SK-N-SH (cell line): ENCODE data around the gene KCNE1. TPM values are rescaled to one million over a fixed set of nuclear protein-coding genes. Genes with fewer than 3 reads are reported as not detected.

Source experiments
- CTCF ChIA-PET: fragments of 300-600, 350-600 bp; formaldehyde crosslinking; extraction: SDS; loops from one replicate; lab custom pipeline; 2021; lab: Yijun Ruan, JAX
- POLR2A ChIA-PET: fragments of 350-600 bp; sonication (Branson Sonifier 250); formaldehyde crosslinking; extraction: SDS; loops from one replicate; lab custom pipeline; 2020; ENCODE audit warnings: antibody characterized with exemption, inconsistent platforms; lab: Yijun Ruan, JAX
- DNase-seq: peaks from one replicate; pipeline ENCODE4 v3.0.0; 2012
- H2AFZ ChIP-seq: fragments of 200-600 bp; sonication (generic); 2 replicates; pipeline ENCODE4 v1.8.1; 2016; ENCODE audit warnings: antibody characterized with exemption, mild to moderate bottlenecking, low read depth
- H3F3A ChIP-seq: fragments of 200-600 bp; sonication (generic); replicated peaks from 2 replicates; pipeline ENCODE3; 2016; ENCODE audit warnings: antibody characterized with exemption, mild to moderate bottlenecking; ENCODE audit not compliant: insufficient read depth
- H3K27ac ChIP-seq, 2 experiments: fragments of 200-500 bp in 1 of 2; fragments of 200-600 bp in 1 of 2; sonication (Bioruptor generic) in 1 of 2; sonication (generic), shearing (Covaris generic) in 1 of 2; 2 replicates each; pipeline versions ENCODE4 v1.5.1 to v1.6.1; 2014 to 2016; ENCODE audit warnings: low read depth in 2 of 2, inconsistent platforms in 1 of 2, low read length in 1 of 2, mild to moderate bottlenecking in 1 of 2, mixed read lengths in 1 of 2
- H3K27me3 ChIP-seq: fragments of 200-600 bp; sonication (generic), shearing (Covaris generic); 2 replicates; pipeline ENCODE4 v1.6.1; 2016; ENCODE audit warnings: mixed run types; ENCODE audit not compliant: insufficient read depth
- H3K36me3 ChIP-seq, 2 experiments: fragments of 200-500 bp in 1 of 2; fragments of 200-600 bp in 1 of 2; sonication (Bioruptor generic) in 1 of 2; sonication (generic) in 1 of 2; replicated peaks in 1 of 2; 2 replicates each; pipeline versions ENCODE3 to v1.5.1; 2014 to 2016; ENCODE audit warnings: low read length in 1 of 2, mild to moderate bottlenecking in 1 of 2; ENCODE audit not compliant: insufficient read depth in 2 of 2, control insufficient read depth in 1 of 2
- H3K4me1 ChIP-seq, 2 experiments: fragments of 200-500 bp in 1 of 2; fragments of 200-600 bp in 1 of 2; sonication (Bioruptor generic) in 1 of 2; sonication (generic), shearing (Covaris generic) in 1 of 2; 2 replicates each; pipeline versions ENCODE4 v1.5.1 to v1.6.1; 2014 to 2016; ENCODE audit warnings: low read depth in 1 of 2, low read length in 1 of 2, mixed run types in 1 of 2; ENCODE audit not compliant: insufficient read depth in 2 of 2, control insufficient read depth in 1 of 2
- H3K4me2 ChIP-seq: fragments of 200-600 bp; sonication (generic), shearing (Covaris generic); 2 replicates; pipeline ENCODE4 v1.6.1; 2017; ENCODE audit warnings: mixed run types
- H3K4me3 ChIP-seq, 2 experiments: fragments of 200-500 bp in 1 of 2; fragments of 200-600 bp in 1 of 2; sonication (Bioruptor generic) in 1 of 2; sonication (generic), shearing (Covaris generic) in 1 of 2; 2 replicates each; pipeline versions ENCODE4 v1.5.1 to v1.8.1; 2014 to 2016; ENCODE audit warnings: low read depth in 2 of 2, inconsistent platforms in 1 of 2, low read length in 1 of 2, mild to moderate bottlenecking in 1 of 2, mixed read lengths in 1 of 2, moderate library complexity in 1 of 2
- H3K79me2 ChIP-seq: fragments of 200-600 bp; sonication (generic); 2 replicates; pipeline ENCODE4 v1.8.1; 2017; ENCODE audit warnings: mild to moderate bottlenecking; ENCODE audit not compliant: insufficient read depth
- H3K9ac ChIP-seq: fragments of 200-600 bp; sonication (generic); 2 replicates; pipeline ENCODE4 v1.6.1; 2017; ENCODE audit warnings: mixed run types
- H3K9me2 ChIP-seq: fragments of 200-600 bp; sonication (generic); 2 replicates; pipeline ENCODE4 v1.6.1; 2017; ENCODE audit warnings: mixed run types
- H3K9me3 ChIP-seq: fragments of 200-600 bp; sonication (generic); 2 replicates; pipeline ENCODE4 v1.6.1; 2017; ENCODE audit warnings: mixed run types, mild to moderate bottlenecking, moderate library complexity
- H4K20me1 ChIP-seq: fragments of 200-600 bp; sonication (generic); 2 replicates; pipeline ENCODE4 v1.6.1; 2017; ENCODE audit warnings: mild to moderate bottlenecking, mixed run types; ENCODE audit not compliant: insufficient read depth
- CHD2 ChIP-seq: fragments of 150-350 bp; IDR thresholded peaks from 2 replicates; pipeline ENCODE4 v1.6.1; 2018; ENCODE audit warnings: low read length; ENCODE audit not compliant: partially characterized antibody
- EZH2phosphoT487 ChIP-seq: fragments of 200-600 bp; sonication (generic); IDR thresholded peaks from 2 replicates; pipeline ENCODE4 v1.6.1; 2017; ENCODE audit warnings: low read depth, mixed run types, mild to moderate bottlenecking, antibody characterized with exemption, moderate library complexity, borderline replicate concordance
- FOSL2 ChIP-seq: IDR thresholded peaks from 2 replicates; pipeline ENCODE4 v1.4.0; 2012; ENCODE audit warnings: low read depth, mild to moderate bottlenecking, moderate library complexity, borderline replicate concordance
- FOXJ3 ChIP-seq: sonication (generic); formaldehyde crosslinking; IDR thresholded peaks from 2 replicates; pipeline ENCODE4 v1.5.1; 2020; ENCODE audit warnings: mild to moderate bottlenecking, missing genetic modification reagents
- GABPA ChIP-seq: IDR thresholded peaks from 2 replicates; pipeline ENCODE4 v1.4.0; 2012; ENCODE audit warnings: low read depth, mild to moderate bottlenecking
- GATA2 ChIP-seq: sonication (generic); formaldehyde crosslinking; IDR thresholded peaks from 2 replicates; pipeline ENCODE4 v1.5.0; 2020; ENCODE audit warnings: mild to moderate bottlenecking, missing genetic modification reagents
- JUND ChIP-seq: IDR thresholded peaks from 2 replicates; pipeline ENCODE4 v1.4.0; 2012
- NFIC ChIP-seq: IDR thresholded peaks from 2 replicates; pipeline ENCODE4 v1.4.0; 2012; ENCODE audit warnings: borderline replicate concordance
- NRF1 ChIP-seq: IDR thresholded peaks from 2 replicates; pipeline ENCODE4 v1.6.1; 2012; ENCODE audit warnings: low read depth, mild to moderate bottlenecking, low read length
- PBX3 ChIP-seq: IDR thresholded peaks from 2 replicates; pipeline ENCODE4; 2012
- POLR2AphosphoS5 ChIP-seq: IDR thresholded peaks from 2 replicates; pipeline ENCODE4 v1.6.1; 2012; ENCODE audit warnings: low read depth, low read length
- RFX5 ChIP-seq: IDR thresholded peaks from 2 replicates; pipeline ENCODE4 v1.6.1; 2012; ENCODE audit warnings: mild to moderate bottlenecking, improper control_type of control experiment, low read length
- RXRA ChIP-seq: IDR thresholded peaks from 2 replicates; pipeline ENCODE4 v1.4.0; 2012; ENCODE audit warnings: low read depth, mild to moderate bottlenecking, borderline replicate concordance
- SIN3A ChIP-seq: IDR thresholded peaks from 2 replicates; pipeline ENCODE4 v1.6.1; 2012; ENCODE audit warnings: low read depth, mild to moderate bottlenecking, low read length, moderate library complexity, borderline replicate concordance
- SMC3 ChIP-seq: IDR thresholded peaks from 2 replicates; pipeline ENCODE4 v1.6.1; 2012; ENCODE audit warnings: low read depth, low read length, improper control_type of control experiment
- TEAD4 ChIP-seq: IDR thresholded peaks from 2 replicates; pipeline ENCODE4 v1.4.0; 2012; ENCODE audit warnings: mild to moderate bottlenecking, borderline replicate concordance; ENCODE audit not compliant: insufficient read depth
- ZBTB33 ChIP-seq: IDR thresholded peaks from 2 replicates; pipeline ENCODE4 v1.4.0; 2012; ENCODE audit warnings: low read depth, borderline replicate concordance
- WGBS: methylation state at CpG from one replicate; pipeline ENCODE4 v1.1.6; 2017; ENCODE audit warnings: low lambda C conversion rate; 5-methylcytosine and 5-hydroxymethylcytosine counted together
- polyA plus RNA-seq, 3 experiments: library from polyadenylated mRNA; depleted of rRNA; stranded (reverse); fragments of >200 nt; gene quantifications; 2 replicates each; pipeline ENCODE4 v1.2.3, GENCODE V29; 2012
- TF ChIP-seq, protein P1 (sequence below): IDR thresholded peaks from 2 replicates; pipeline ENCODE4 v1.6.1; 2012; ENCODE audit warnings: mild to moderate bottlenecking, low read depth, low read length, moderate library complexity
- TF ChIP-seq, protein P2 (sequence below): IDR thresholded peaks from 2 replicates; pipeline ENCODE4 v1.4.0; 2012; ENCODE audit warnings: low read depth

Gene KCNE1
- polyA plus RNA-seq, 1 of the 3 experiments (the other 2 are of a cell fraction), result 0.16 TPM

- TF ChIP-seq, protein P1, sequence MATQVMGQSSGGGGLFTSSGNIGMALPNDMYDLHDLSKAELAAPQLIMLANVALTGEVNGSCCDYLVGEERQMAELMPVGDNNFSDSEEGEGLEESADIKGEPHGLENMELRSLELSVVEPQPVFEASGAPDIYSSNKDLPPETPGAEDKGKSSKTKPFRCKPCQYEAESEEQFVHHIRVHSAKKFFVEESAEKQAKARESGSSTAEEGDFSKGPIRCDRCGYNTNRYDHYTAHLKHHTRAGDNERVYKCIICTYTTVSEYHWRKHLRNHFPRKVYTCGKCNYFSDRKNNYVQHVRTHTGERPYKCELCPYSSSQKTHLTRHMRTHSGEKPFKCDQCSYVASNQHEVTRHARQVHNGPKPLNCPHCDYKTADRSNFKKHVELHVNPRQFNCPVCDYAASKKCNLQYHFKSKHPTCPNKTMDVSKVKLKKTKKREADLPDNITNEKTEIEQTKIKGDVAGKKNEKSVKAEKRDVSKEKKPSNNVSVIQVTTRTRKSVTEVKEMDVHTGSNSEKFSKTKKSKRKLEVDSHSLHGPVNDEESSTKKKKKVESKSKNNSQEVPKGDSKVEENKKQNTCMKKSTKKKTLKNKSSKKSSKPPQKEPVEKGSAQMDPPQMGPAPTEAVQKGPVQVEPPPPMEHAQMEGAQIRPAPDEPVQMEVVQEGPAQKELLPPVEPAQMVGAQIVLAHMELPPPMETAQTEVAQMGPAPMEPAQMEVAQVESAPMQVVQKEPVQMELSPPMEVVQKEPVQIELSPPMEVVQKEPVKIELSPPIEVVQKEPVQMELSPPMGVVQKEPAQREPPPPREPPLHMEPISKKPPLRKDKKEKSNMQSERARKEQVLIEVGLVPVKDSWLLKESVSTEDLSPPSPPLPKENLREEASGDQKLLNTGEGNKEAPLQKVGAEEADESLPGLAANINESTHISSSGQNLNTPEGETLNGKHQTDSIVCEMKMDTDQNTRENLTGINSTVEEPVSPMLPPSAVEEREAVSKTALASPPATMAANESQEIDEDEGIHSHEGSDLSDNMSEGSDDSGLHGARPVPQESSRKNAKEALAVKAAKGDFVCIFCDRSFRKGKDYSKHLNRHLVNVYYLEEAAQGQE, result no peak
- TF ChIP-seq FOXJ3 (CRISPR knock-in tag) (no peak), NFIC (no peak)
- TF ChIP-seq, all 33 proteins: peak for 0
Observed at GRCh38 chr21:34536311-34536710, 24.3 kb upstream of the KCNE1 start (continued).

DNA sequence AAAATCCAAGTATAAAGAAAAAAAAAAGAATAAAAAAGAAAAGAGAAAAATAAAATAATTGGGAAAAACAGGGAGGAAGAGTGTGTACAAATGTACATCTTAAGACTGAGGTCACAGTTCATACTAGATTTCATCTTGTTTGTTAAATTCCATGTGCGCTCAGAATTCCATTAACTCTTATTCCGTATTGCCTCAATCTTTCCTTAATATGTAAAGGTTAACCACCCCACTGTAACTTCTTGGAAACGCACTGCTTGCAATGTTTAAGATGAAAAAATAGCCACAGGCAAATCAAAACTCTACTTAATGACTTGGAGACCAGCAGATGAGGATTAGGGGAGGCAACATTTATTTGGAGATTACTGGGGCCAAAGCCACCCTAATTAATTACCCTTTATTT is 23.9 kb upstream of the KCNE1 start:
- ChIA-PET CTCF (no interaction called here), POLR2A (no interaction called here)
- H3K79me2 ChIP-seq, result no peaks in the 10 kb centered on the region
- H3F3A ChIP-seq, result peaks cover 10% of the 10 kb centered on the region
- no peak overlapping the region for H3K27ac ChIP-seq
- no peaks in the 10 kb centered on the region for H3K9me2 ChIP-seq
- no peak overlapping the region for H3K9ac ChIP-seq
- no peaks in the 10 kb centered on the region for H3K27me3 ChIP-seq
- no peak for DNase-seq
- TF ChIP-seq RXRA (no peak), GATA2 (CRISPR knock-in tag) (no peak), JUND (no peak), GABPA (no peak), FOSL2 (no peak), CHD2 (no peak), RFX5 (no peak), PBX3 (no peak), NRF1 (no peak), TEAD4 (no peak), POLR2AphosphoS5 (no peak), SIN3A (no peak), EZH2phosphoT487 (no peak), ZBTB33 (no peak), SMC3 (no peak), NFIC (no peak)
- TF ChIP-seq, protein P2, sequence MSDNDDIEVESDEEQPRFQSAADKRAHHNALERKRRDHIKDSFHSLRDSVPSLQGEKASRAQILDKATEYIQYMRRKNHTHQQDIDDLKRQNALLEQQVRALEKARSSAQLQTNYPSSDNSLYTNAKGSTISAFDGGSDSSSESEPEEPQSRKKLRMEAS, result no peak
- H3K4me1 ChIP-seq, result peaks cover 4 to 7% of the 10 kb centered on the region in 2 experiments; a peak in 2 of 4 replicates
- no peak overlapping the region for H3K4me2 ChIP-seq
- H3K4me3 ChIP-seq, result no peak overlapping the region
- H3K9me3 ChIP-seq, result no peaks in the 10 kb centered on the region
- no peaks in the 10 kb centered on the region for H3K36me3 ChIP-seq
- no peak overlapping the region for H2AFZ ChIP-seq
- H4K20me1 ChIP-seq, result no peaks in the 10 kb centered on the region
- WGBS, result 94% methylated on average over 3 of the region's 3 CpGs
